ENCODE results near the gene ADAMTS2.

GRCh38 chr5:179149278-179149677 lies 196.0 kb downstream of the ADAMTS2 start:
- TF ChIP-seq CTCF (IDR thresholded peaks at IDR 0.05 in 8 of 11, conservative IDR thresholded peaks at IDR 0.05 in 3 of 11) (no peak), POLR2A (IDR thresholded peaks at IDR 0.05) (no peak), POLR2AphosphoS5 (IDR thresholded peaks at IDR 0.05) (no peak)
